Mammary epithelial cell (primary cell): Measurements from ENCODE around the gene NKD1.

Experiments used
- EZH2 ChIP-seq: IDR thresholded peaks from 2 replicates; pipeline ENCODE4 v1.6.1; 2012; ENCODE audit warnings: low read length, inconsistent platforms, borderline replicate concordance
- TF ChIP-seq, protein P1 (sequence below), 2 donors: IDR thresholded peaks in 1 of 2; conservative IDR thresholded peaks in 1 of 2; 2 replicates each; pipeline ENCODE4 v1.5.1; 2011 to 2012; ENCODE audit warnings: inconsistent platforms in 2 of 2, low read length in 2 of 2, mild to moderate bottlenecking in 2 of 2, control low read depth in 1 of 2, low read depth in 1 of 2; ENCODE audit not compliant: insufficient read depth in 1 of 2; ENCODE audit errors: extremely low read depth in 1 of 2

DNA sequence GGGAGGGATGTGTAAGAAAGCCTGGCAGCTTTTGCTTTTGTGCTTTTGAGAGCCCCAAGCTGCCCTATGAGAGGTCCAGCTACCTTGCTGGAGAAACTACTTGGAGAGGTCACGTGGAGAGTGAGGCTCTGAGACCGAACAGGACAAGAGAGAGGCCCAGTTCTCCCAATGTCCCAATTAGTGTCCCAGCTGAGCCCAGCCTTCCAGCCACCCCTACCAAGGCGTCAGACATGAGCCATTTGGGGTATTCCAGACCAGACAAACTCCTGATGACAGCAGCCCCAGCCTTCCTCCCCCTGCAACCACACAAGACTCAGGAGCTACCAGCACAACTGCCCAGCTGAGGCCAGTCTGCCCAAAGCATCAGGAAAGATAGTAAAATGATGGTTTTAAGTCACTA lies 35.0 kb downstream of the NKD1 start:
- TF ChIP-seq EZH2 = no peak
- TF ChIP-seq, protein P1, sequence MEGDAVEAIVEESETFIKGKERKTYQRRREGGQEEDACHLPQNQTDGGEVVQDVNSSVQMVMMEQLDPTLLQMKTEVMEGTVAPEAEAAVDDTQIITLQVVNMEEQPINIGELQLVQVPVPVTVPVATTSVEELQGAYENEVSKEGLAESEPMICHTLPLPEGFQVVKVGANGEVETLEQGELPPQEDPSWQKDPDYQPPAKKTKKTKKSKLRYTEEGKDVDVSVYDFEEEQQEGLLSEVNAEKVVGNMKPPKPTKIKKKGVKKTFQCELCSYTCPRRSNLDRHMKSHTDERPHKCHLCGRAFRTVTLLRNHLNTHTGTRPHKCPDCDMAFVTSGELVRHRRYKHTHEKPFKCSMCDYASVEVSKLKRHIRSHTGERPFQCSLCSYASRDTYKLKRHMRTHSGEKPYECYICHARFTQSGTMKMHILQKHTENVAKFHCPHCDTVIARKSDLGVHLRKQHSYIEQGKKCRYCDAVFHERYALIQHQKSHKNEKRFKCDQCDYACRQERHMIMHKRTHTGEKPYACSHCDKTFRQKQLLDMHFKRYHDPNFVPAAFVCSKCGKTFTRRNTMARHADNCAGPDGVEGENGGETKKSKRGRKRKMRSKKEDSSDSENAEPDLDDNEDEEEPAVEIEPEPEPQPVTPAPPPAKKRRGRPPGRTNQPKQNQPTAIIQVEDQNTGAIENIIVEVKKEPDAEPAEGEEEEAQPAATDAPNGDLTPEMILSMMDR (conservative IDR thresholded peaks at IDR 0.05 in 1 of 2, IDR thresholded peaks at IDR 0.05 in 1 of 2; ENCODE audit: extremely low read depth in 1 of 2, insufficient read depth in 1 of 2, low read depth in 1 of 2, low read length in 2 of 2) = no peak
